ENCODE measurements around the gene NABP2.

- TF ChIP-seq EP300 (IDR thresholded peaks at IDR 0.05): no peak
- no peak for TF ChIP-seq CTCF (IDR thresholded peaks at IDR 0.05)
- TF ChIP-seq POLR2A (IDR thresholded peaks at IDR 0.05): no peak
Observed at GRCh38 chr12:56204275-56204674, 19.9 kb upstream of the NABP2 start.

All from ovary (tissue), 3 donors.